ENCODE data around the gene APOBEC3F. TPM values are rescaled to one million over a fixed set of nuclear protein-coding genes. Genes with fewer than 3 reads are reported as not detected.
"Not testable (repeated sequence)": the region's sequence is repeated elsewhere in the genome, so short reads cannot be mapped to it uniquely, and the experiment has no call there.

Gene APOBEC3F
- total RNA-seq, 1 donor from 2014 or later, result 4.8 TPM

DNA sequence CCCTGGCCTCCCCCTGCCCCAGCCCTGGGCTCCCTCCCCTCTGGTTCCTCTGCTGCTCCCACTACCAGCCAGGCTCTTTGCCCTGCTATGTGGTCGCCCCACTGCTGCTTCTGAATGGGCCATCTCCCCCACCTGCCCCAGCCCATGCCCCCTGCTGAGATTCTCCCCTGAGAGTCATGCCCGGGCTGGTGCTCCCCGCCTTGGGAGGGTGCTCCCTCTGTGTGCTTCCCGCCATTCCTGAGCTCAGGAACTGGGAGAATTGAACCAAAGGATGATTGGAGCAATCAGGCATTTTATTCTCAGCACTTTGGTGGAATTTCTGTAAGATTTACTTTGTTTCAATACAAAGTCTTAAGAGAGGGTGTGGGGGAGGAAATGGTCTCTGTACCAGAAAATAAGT lies 12.9 kb upstream of the APOBEC3F start:
- no peak for DNase-seq
- H3K27ac ChIP-seq (replicated peaks), result no peak overlapping the region
- H3K9me3 ChIP-seq (replicated peaks), result no peaks in the 10 kb centered on the region
- intact Hi-C loops (cut with micrococcal nuclease), result no loop called here
- H3K36me3 ChIP-seq, result no peaks in the 10 kb centered on the region
- no peak overlapping the region for H3K4me3 ChIP-seq
- no peaks in the 10 kb centered on the region for H3K4me1 ChIP-seq
- no peaks in the 10 kb centered on the region for H3K27me3 ChIP-seq (ENCODE audit: low read depth)
- TF ChIP-seq, protein P1, sequence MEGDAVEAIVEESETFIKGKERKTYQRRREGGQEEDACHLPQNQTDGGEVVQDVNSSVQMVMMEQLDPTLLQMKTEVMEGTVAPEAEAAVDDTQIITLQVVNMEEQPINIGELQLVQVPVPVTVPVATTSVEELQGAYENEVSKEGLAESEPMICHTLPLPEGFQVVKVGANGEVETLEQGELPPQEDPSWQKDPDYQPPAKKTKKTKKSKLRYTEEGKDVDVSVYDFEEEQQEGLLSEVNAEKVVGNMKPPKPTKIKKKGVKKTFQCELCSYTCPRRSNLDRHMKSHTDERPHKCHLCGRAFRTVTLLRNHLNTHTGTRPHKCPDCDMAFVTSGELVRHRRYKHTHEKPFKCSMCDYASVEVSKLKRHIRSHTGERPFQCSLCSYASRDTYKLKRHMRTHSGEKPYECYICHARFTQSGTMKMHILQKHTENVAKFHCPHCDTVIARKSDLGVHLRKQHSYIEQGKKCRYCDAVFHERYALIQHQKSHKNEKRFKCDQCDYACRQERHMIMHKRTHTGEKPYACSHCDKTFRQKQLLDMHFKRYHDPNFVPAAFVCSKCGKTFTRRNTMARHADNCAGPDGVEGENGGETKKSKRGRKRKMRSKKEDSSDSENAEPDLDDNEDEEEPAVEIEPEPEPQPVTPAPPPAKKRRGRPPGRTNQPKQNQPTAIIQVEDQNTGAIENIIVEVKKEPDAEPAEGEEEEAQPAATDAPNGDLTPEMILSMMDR (IDR thresholded peaks at IDR 0.05; ENCODE audit: borderline replicate concordance), result no peak

DNA sequence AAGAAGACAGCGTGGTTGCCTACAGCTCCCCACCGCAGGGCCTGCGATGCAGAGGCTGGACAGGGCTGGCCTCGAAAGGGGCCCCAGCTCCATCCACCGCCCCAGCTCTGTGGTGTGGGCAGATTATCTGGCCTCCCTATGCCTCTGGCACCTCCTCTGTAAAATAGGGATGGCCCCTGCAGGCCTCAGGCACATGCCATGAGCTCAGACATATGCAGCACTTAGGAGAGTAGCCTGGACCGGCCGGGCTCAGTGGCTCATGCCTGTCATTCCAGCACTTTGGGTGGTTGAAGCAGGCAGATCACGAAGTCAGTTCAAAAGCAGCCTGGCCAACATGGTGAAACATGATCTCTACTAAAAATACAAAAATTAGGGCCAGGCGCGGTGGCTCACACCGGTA lies 12.4 kb upstream of the APOBEC3F start:
- DNase-seq, result no peak
- Histone ChIP-seq H3K36me3 (no peaks in the 10 kb centered on the region), H3K4me1 (no peaks in the 10 kb centered on the region), H3K27me3 (ENCODE audit: low read depth) (no peaks in the 10 kb centered on the region), H3K27ac (replicated peaks) (no peak overlapping the region), H3K4me3 (no peak overlapping the region), H3K9me3 (replicated peaks) (no peaks in the 10 kb centered on the region)
- TF ChIP-seq, protein P1 (IDR thresholded peaks at IDR 0.05; ENCODE audit: borderline replicate concordance), result no peak
- intact Hi-C loops (cut with micrococcal nuclease), result no loop called here

DNA sequence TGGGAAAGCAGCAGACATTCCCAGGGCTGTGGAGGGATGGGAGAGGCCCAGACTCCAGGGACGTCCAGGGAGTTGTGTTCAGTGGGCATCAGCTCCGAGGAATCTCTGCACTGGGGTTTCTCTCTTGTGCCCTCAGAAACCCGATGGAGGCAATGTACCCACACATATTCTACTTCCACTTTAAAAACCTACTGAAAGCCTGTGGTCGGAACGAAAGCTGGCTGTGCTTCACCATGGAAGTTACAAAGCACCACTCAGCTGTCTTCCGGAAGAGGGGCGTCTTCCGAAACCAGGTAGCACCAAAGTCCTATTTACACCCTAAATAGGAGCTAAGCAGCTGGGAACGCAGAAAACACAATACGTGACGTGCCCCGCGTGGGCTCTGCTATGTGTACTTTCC lies 11.4 kb upstream of the APOBEC3F start:
- TF ChIP-seq, protein P1 (IDR thresholded peaks at IDR 0.05; ENCODE audit: borderline replicate concordance), result no peak
- Histone ChIP-seq H3K9me3 (replicated peaks) (no peaks in the 10 kb centered on the region), H3K4me1 (no peaks in the 10 kb centered on the region), H3K4me3 (no peak overlapping the region), H3K27me3 (ENCODE audit: low read depth) (no peaks in the 10 kb centered on the region), H3K36me3 (no peaks in the 10 kb centered on the region), H3K27ac (replicated peaks) (no peak overlapping the region)
- no peak for DNase-seq
- intact Hi-C loops (cut with micrococcal nuclease), result no loop called here

DNA sequence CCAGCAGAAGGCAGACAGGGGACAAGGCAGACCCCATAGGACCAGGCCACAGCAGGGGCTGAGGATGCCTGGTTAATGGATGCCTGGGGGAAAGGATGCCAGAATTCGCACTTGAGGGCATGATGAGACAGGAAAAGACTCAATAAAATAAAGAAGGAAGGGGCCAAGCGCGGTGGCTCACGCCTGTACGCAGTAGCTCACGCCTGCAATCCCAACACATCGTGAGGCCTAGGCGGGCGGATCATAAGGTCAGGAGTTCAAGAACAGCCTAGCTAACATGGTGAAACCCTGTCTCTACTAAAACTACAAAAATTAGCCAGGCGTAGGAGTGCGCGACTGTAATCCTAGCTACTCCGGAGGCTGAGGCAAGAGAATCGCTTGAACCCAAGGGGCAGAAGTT lies 10.0 kb upstream of the APOBEC3F start:
- no peaks in the 10 kb centered on the region for H3K27me3 ChIP-seq (ENCODE audit: low read depth)
- no peaks in the 10 kb centered on the region for H3K36me3 ChIP-seq
- H3K27ac ChIP-seq (replicated peaks), result no peak overlapping the region
- DNase-seq, result no peak
- H3K9me3 ChIP-seq (replicated peaks), result no peaks in the 10 kb centered on the region
- H3K4me1 ChIP-seq, result no peaks in the 10 kb centered on the region
- H3K4me3 ChIP-seq, result no peak overlapping the region
- intact Hi-C loops (cut with micrococcal nuclease), result no loop called here
- TF ChIP-seq, protein P1 (IDR thresholded peaks at IDR 0.05; ENCODE audit: borderline replicate concordance), result no peak

DNA sequence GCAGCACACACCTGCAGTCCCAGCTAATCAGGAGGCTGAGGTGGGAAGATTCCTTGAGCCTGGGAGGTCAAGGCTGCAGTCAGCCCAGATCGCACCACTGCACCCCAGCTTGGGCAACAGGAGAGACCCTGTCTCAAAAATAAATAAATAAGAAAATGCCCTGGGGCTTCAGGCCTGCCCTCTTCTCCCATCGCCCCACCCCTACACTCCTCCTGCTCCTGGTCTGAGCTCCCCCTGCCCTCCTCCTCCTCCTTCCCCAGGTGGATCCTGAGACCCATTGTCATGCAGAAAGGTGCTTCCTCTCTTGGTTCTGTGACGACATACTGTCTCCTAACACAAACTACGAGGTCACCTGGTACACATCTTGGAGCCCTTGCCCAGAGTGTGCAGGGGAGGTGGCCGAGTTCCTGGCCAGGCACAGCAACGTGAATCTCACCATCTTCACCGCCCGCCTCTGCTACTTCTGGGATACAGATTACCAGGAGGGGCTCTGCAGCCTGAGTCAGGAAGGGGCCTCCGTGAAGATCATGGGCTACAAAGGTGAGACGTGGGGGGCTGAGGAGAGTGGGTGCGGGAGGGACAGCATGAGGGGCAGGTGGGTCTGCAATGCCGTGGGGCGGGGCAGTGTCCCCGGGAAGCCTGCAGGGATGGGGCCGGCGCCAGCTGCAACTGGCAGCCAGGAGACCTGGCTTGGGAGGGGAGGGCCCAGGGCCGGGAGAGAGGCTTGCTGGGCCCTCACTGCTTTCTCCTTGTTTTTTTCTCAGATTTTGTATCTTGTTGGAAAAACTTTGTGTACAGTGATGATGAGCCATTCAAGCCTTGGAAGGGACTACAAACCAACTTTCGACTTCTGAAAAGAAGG lies 9.0 kb upstream of the APOBEC3F start:
- H3K4me3 ChIP-seq; H3K4me1 ChIP-seq; H3K9me3 ChIP-seq (replicated peaks); DNase-seq; H3K36me3 ChIP-seq; H3K27me3 ChIP-seq (ENCODE audit: low read depth); intact Hi-C loops (cut with micrococcal nuclease); H3K27ac ChIP-seq (replicated peaks): not testable (repeated sequence)

DNA sequence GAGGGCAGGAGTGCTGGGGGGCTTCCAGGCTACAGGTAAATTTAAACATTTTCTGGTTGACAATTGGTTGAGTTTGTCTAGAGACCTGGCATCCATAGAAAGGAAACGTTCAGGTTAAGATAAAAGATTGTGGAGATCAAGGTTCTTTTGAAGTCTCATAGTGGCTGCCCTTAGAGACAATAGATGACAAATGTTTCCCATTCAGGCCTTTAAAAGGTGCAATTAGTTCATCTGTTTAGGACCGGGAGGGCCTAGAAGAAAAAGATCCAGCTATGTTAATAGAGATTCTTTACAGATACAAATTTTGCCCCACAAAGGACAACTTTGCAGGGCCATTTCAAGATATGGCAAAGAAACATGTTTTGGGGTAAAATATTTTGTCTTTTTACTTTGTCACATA lies 3.6 kb upstream of the APOBEC3F start:
- peaks cover 17% of the 10 kb centered on the region for H3K4me1 ChIP-seq
- H3K36me3 ChIP-seq; H3K27me3 ChIP-seq (ENCODE audit: low read depth); H3K27ac ChIP-seq (replicated peaks); intact Hi-C loops (cut with micrococcal nuclease); H3K9me3 ChIP-seq (replicated peaks); H3K4me3 ChIP-seq; DNase-seq: not testable (repeated sequence)
